Fibroblast of skin of abdomen (primary cell): ENCODE data around the gene GFY.
"Not testable (repeated sequence)": the region's sequence is repeated elsewhere in the genome, so short reads cannot be mapped to it uniquely, and the experiment has no call there.

ENCODE experiments used
- DNase-seq: peaks from one replicate; pipeline ENCODE4 v3.0.0-alpha.2; 2013

GFY gene

DNA sequence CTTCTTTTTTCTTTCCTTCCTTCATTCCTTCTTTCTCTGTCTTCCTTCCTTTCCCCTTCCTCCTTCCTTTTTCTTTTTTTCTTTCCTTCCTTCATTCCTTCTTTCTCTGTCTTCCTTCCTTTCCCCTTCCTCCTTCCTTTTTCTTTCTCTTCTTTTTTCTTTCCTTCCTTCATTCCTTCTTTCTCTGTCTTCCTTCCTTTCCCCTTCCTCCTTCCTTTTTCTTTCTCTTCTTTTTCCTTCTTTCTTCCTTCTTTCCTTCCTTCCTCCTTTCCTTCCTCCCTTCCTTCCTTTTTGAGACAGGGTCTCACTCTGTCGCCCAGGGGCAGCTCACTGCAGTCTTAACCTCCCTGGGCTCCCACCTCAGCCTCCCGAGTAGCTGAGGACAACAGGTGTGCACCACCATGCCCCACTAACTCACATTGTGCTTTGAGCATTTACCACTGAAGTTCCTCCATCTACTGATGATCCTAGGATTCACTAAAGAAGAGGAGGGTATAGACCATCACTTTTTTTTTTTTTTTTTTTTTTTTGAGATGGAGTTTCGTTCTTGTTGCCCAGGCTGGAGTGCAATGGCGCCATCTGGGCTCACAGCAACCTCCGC lies 19.0 kb downstream of the GFY start:
- not testable (repeated sequence) for DNase-seq

DNA sequence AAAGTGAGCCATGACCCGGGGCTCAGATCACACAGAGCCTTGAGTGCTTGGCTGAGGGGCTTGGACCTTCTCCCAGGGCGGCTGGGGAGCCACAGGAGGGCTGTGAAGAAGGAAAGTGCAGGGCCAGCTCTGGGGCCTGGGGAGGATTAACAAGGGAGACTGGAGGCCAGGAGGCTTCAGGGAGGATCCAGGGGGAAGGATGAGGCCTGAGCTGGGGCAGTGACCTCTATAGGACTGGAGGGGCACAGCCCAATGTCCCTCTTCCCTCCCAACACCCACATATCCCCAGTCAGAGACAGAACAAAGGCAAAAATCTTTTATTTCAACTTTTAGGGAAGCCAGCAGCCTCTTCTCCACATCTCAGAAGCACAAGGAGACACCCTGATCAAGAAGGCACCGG lies 20.8 kb downstream of the GFY start:
- no peak for DNase-seq

DNA sequence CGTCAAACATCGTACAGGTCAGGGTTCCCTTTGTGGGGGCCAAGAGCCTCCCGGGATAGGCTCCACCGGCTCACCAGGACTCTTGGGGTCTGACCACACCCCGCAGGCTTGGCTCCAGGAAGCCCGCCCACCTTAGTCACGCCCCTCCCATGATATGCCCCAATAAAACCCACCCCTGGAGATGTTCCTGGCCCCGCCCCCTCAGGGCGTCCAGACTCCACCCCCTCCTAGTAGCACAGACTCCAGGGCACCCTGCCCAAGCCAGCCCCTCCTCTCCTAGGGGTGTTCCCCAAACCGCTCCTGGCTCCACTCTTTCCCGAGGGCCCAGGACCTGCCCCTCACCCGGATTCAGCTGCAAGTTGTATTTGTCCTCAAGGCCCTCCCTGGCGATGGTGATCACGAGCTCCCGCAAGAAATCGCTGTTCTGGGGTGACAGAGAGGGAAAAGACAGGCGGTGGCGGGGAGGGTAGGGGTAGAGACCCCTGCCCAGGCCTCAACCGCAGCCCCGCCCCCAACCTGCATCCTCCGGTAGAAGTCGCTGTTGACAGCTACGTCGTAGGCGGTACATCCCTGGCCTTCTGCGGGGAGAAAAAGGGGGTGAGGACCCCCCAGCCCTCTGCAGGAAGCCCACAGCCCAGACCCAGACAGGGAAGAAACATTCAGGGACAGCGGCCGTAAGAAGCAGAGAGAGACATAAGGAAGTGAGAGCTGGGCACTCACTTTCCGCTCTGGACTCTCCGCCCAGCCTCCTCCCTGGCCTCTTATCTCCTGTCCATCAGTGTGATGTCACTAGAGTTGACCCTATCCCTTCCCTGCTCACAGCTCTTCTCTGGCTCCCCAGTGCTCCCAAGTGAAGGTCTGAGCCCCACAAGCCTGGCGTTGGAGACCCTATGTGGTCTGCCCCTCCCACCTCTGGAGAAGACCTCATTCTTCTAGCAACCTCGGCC lies 22.6 kb downstream of the GFY start:
- peak; percentile 26 for DNase-seq

DNA sequence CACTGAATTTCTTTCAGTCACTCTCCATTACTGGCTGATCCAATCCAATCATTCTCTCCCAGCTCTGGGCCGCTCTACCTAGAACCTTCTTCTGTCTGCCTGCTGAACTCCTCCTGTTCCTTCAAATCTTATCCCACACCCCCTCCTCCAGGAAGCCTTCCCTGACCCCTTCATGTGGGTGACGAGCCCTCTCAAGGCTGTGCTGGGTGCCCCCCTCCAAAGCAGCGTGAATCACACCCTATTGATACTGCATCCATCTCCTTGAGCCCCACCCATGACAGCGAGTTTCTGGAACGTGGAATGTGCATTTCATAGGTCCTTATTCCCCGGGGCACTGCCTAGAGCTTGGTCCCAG lies 23.2 kb downstream of the GFY start:
- DNase-seq, result no peak

DNA sequence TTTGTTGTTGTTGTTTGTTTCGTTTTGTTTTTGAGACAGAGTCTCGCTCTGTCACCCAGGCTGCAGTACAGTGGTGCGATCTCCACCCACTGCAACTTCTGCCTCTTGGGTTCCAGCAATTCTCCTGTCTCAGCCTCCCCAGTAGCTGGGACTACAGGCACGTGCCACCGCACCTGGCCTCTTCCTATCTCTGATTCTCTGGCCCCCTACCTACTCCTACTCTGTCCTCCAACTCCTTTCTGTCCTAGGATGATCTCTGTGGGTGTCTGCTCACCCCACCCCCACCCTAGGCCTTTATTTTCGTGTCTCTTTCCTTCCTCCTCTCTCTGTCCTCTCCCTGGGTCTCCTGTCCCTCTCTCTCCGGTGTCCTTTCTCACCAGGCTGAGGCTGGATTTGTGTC lies 25.2 kb downstream of the GFY start:
- DNase-seq, result no peak

DNA sequence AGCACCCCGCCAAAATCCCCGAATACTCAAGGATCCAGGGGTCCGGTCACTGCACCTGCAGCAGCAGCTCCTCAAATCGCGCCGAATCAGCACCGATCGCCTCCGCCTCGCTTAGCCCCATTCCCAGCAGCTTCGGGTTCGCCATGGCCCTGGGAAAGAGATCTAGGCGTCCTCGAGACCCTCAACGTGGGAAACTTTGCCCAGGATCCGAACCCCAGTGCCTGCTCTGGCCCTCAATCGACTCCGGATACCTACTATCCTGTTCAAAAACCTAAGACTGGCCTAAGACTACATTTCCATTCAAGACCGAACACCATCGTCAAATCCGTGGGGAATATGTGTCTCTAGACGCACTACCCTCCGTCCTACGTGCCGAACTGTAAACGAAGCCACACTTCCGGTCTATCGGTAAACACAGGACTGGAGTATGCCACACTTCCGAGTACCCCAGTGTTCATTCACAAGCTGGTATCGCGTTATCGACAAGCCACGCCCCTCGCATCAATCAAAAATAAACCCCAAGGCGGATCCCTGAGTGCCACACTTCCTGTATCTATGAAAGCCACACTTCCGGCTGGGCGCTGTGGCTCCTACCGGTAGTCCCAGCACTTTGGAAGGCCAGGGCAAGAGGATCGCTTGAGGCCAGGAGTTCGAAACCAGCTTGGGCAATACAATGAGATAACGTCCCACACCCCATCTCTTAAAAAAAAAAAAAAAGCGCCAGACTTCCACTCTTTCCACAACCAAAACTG lies 26.4 kb downstream of the GFY start, which contains the start of gene PIH1D1:
PIH1D1 (minus strand) TSS at position 385 of the 752 bp plus-strand sequence; CDS start at position 145, 240 bp downstream.
- DNase-seq, result peak; percentile 99

DNA sequence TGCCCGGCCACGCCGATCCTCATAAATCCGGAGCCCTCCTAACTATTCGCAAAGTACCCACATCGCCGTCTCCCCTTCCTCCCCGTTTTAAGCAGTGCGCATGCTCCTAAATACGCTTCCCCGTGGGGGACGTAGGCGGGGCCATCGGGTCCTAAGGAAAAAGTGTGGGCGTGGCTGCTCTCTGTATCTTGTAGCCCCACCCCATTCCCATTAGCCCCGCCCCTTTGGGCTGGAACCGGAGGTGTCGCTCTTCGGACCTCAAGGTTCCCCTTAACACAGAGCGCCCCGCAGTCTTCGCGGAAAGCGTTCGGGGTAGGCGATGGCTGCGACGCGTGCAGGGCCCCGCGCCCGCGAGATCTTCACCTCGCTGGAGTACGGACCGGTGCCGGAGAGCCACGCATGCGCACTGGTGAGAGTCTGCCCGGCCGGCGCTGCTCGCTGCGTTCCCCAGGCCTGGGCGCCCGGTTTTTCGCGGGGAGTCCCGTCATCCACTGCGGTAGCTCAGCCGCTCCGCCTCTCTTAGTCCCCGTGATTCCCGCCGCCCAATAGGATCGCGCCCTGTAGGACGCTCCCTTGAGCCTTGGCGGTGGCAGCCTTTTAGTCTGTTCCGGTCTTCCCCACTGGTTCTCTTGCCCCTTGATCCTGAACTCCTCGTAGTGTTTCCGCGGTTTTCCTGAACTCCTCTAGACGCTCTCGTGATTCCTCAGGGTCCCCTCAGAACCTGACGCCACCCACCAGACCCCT lies 28.0 kb downstream of the GFY start, which contains the start of gene ALDH16A1:
ALDH16A1 (plus strand) TSS at position 213 of the 744 bp plus-strand sequence; CDS start at position 320, 107 bp downstream.
- peak; percentile 98 for DNase-seq

DNA sequence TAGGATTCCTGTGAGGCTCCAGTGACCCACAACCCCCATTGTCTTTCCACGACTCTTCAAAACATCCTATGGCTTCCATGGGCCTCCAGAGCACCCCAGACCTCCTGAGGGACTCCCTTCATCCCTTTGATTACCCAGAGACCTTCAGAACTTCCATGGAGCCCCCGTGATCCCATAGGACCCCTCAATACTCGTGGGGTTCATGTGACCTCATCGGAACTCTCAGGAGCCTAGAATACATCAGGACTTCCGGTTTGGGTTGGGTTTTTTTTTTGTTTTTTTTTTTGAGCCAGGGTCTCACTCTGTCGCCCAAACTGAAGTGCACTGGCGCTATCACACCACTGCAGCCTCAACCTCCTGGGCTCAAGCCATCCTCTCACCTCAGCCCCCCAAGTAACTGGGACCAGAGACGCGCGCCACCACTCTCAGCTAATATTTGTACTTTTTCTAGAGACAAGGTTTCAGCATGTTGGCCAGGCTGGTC lies 28.6 kb downstream of the GFY start:
- no peak for DNase-seq

DNA sequence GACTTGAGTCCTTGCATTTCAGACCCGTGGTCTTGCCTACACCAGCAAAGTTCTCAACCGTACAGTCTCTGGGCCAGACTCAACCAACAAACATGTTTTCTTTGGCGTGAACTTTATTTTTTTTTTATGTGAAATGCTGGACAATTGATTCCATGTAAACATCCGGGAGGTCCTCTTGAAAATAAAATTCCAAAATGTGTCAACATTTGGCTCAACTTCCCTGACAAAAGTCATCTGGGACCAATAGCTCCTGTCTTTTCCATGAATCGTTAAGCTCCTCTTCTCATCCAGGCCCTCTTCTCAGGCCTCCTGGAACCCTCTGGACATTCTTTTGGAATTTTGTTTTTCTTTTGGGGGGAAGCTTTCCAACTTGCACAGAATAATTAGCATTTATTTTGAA lies 30.6 kb downstream of the GFY start:
- no peak for DNase-seq

DNA sequence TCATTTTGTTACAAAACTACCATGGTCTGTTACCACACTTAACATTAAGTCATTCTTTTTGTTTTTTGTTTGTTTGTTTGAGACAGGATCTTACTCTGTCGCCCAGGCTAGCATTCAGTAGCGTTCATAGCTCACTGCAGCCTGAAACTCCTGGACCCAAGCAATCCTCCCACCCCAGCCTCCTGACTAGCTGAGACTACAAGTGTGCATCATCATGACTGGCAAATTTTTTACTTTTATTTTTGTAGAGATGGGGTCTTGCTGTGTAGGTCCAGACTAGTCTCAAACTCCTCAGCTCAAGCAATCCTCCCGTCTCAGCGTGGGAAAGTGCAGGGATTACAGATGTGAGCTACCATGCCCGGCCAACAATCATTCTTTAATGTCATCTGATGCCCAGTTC lies 31.1 kb downstream of the GFY start:
- DNase-seq, result no peak

DNA sequence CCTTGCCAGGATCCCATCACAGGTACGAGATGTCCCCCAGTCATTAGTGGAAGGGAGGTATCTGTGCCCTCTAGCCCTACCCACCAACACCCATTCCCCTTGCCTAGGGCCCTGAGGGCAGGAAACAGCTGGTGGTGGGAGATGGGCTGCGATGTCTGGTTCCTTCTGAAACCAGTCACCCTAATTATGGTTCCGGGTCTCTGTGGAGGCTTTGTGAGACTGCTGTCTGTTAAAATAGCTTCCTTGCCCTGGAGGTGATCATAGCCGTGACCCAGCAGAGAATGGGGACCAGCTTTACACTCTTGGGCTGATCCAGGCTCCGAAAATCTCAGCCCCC lies 33.3 kb downstream of the GFY start:
- DNase-seq, result no peak

DNA sequence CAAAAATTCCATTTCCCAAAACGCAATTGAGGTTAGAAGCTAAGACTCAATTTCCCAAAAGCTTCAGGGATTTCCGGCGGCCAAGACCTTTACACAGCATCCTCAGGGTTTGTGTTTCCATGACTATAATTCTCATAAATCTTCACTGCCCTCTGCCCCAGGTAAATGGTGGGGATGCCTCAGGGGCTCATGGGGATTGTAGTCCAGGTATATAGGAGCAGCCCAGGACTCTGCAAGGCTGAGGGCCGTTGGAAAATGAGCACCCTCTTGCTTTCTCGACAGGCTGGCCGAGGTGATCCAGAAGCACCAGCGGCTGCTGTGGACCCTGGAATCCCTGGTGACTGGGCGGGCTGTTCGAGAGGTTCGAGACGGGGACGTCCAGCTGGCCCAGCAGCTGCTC lies 34.2 kb downstream of the GFY start:
- no peak for DNase-seq

DNA sequence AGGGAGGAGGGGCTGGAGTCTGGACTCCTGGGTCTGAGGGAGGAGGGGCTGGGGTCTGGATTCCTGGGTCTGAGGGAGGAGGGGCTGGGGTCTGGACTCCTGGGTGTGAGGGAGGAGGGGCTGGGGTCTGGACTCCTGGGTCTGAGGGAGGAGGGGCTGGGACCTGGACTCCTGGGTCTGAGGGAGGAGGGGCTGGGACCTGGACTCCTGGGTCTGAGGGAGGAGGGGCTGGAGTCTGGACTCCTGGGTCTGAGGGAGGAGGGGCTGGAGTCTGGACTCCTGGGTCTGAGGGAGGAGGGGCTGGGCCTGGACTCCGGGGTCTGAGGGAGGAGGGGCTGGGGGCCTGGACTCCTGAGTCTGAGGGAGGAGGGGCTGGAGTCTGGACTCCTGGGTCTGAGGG lies 35.9 kb downstream of the GFY start:
- not testable (repeated sequence) for DNase-seq

DNA sequence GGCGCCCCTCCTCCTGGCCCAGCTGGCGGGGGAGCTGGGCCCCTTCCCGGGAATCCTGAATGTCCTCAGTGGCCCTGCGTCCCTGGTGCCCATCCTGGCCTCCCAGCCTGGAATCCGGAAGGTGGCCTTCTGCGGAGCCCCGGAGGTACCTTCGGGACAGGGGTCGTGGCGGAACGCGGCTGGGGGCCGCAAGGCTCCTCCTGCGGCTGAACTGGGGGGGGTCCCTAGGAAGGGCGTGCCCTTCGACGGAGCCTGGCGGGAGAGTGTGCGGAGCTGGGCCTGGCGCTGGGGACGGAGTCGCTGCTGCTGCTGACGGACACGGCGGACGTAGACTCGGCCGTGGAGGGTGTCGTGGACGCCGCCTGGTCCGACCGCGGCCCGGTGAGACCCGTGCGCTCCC lies 36.5 kb downstream of the GFY start:
- DNase-seq, result no peak

DNA sequence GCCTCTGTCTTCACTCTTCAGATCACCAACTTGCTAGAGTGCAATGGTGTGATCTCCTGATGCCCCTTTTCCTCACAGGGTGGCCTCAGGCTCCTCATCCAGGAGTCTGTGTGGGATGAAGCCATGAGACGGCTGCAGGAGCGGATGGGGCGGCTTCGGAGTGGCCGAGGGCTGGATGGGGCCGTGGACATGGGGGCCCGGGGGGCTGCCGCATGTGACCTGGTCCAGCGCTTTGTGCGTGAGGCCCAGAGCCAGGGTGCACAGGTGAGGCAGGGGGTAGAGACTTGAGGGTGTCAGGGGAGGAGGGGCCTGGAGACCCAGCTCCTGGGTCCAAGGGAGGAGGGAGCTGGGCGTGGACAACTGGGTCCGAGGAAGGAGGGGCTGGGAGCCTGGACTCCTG lies 37.3 kb downstream of the GFY start:
- no peak for DNase-seq

DNA sequence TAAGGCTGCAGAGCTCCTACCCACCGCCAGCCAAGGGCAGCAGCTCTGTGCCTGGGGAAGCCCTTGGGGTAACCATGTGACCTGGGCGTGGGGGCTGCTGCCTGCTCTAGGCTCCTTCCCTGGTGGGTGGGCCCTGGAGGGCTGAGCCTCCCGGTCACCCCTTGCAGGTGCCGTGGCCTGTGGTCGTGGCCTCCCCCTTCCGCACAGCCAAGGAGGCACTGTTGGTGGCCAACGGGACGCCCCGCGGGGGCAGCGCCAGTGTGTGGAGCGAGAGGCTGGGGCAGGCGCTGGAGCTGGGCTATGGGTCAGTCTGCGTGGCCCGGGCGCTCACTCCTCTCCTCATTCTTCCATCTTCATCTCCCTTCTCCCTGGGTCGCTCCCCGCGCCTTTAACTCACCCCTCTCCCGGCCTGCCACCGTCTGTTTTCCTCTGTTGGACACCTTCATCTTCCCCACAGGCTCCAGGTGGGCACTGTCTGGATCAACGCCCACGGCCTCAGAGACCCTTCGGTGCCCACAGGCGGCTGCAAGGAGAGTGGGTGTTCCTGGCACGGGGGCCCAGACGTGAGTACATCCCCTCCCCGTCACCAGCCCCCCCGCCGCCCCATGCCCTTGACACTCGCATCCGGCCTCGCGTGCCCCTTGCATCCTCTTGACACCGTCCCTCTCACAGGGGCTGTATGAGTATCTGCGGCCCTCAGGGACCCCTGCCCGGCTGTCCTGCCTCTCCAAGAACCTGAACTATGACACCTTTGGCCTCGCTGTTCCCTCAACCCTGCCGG lies 39.0 kb downstream of the GFY start:
- no peak for DNase-seq

DNA sequence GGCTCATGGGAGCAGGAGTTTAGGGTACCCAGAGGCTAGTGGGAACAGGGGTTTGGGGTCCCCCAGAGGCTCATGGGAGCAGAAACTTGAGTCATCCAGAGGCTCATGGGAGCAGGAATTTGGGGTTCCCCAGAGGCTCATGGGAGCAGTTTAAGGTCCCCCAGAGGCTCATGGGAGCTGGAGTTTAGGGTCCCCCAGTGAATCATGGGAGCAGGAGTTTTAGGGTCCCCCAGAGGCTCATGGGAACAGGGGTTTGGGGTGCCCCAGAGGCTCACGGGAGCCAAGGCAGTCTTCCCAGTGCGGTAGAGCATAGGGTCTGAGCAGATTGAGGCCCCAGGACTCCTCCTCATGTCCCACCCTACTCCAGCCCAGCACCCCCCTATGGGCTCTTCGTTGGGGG lies 40.2 kb downstream of the GFY start:
- DNase-seq, result no peak

DNA sequence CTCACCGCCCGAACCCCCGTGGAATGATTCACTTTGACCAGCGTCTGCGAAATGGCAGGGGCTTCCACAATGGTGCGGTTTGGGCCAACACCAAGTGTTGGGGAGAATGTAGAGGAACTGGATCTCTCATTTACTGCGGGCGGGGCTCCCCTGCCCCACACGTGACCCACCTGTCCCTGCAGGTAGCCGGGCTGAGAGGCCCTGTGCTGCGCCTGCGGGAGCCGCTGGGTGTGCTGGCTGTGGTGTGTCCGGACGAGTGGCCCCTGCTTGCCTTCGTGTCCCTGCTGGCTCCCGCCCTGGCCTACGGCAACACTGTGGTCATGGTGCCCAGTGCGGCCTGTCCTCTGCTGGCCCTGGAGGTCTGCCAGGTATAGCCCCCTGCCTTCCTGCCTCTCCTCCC lies 43.0 kb downstream of the GFY start:
- no peak for DNase-seq

DNA sequence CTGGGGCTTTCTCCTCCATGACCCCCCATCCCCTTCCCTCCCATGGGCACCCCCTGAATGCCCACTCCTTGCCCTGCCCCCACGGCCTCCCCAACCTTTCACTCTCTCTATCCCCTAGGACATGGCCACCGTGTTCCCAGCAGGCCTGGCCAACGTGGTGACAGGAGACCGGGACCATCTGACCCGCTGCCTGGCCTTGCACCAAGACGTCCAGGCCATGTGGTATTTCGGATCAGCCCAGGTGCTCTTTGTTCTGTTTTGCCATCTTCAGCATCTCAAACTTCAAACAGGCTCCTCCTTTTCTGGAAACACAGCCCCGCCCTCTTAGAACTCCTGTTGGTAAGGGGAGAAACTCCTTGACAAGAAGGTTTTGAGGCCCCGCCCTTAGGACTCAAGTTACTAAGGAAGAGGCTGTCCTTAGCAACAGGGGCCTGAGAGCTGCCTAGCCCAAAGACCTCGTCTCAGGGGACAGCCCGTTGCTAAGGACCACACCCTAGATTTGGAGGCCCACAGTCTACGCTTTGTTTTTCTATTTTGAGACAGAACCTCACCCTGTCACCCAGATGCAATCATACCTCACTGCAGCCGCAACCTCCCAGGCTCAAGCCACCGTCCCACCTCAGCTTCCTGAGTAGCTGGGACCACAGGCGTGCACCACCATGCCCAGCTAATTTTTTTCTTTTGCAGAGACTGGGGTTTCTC lies 43.7 kb downstream of the GFY start:
- no peak for DNase-seq

DNA sequence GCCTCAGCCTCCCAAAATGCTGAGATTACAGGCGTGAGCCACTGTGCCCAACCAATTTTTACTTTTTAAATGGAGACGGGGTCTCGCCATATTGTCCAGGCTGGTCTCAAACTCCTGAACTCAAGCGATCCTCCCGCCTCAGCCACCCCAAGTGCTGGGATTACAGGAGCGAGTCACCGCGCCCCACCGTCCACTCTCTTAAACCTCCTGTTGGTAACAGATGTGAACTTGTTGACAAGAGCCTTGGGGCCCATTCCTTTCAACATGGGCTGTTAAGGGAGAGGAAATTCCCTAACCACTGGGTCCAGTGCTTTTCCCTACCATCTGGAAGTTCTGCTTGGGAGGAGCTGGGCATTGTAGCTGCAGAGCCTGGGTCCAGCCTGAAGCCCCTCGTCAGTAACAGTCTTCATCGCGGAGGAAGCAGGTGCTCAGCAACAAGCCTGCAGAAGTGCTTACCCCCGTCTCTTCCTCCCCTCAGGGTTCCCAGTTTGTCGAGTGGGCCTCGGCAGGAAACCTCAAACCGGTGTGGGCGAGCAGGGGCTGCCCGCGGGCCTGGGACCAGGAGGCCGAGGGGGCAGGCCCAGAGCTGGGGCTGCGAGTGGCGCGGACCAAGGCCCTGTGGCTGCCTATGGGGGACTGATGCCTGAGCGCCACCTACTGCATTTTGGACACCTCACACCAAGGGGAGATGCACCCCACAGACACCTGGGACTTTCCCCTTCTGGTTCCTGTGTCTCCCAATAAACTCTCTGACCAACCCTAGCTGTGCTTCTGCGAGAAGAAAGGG lies 44.8 kb downstream of the GFY start:
- DNase-seq, result no peak
